ENCODE measurements around the gene SNAPC3.

GRCh38 chr9:15392363-15392762 is 30.3 kb upstream of the SNAPC3 start:
- TF ChIP-seq CTCF (optimal IDR thresholded peaks at IDR 0.05 in 1 of 3, IDR thresholded peaks at IDR 0.05 in 1 of 3, conservative IDR thresholded peaks at IDR 0.05 in 1 of 3; ENCODE audit: extremely low read depth in 1 of 3, insufficient read depth in 2 of 3, low read length in 3 of 3) (no peak), EZH2 (IDR thresholded peaks at IDR 0.05; ENCODE audit: low read length) (no peak)

Measured in keratinocyte (primary cell).